HEK293 (cell line): ENCODE results near the gene SUN3.

Experiments
- CTCF ChIA-PET: fragments of 350-600 bp; formaldehyde crosslinking; extraction: SDS; loops from one replicate; lab custom pipeline; 2021; ENCODE audit warnings: antibody characterized with exemption; lab: Yijun Ruan, JAX
- POLR2A ChIA-PET: fragments of 300-600 bp; formaldehyde crosslinking; extraction: SDS; loops from one replicate; lab custom pipeline; 2020; ENCODE audit warnings: antibody characterized with exemption, inconsistent platforms; lab: Yijun Ruan, JAX
- H3K27ac ChIP-seq: fragments of 200-500 bp; sonication (Bioruptor generic); 2 replicates; pipeline ENCODE4 v1.5.1; 2014; ENCODE audit warnings: low read depth, low read length, control low read depth, inconsistent platforms; ENCODE audit errors: extremely low read depth
- H3K36me3 ChIP-seq, 2 experiments: fragments of 200-500 bp in 1 of 2; sonication (Bioruptor generic) in 1 of 2; 1 replicate in 1 of 2; 2 replicates in 1 of 2; pipeline ENCODE4 v1.5.1; 2014 to 2017; ENCODE audit warnings: inconsistent platforms in 2 of 2, low read length in 2 of 2; ENCODE audit not compliant: control insufficient read depth in 2 of 2, insufficient read depth in 1 of 2
- H3K4me1 ChIP-seq: fragments of 200-500 bp; sonication (Bioruptor generic); 2 replicates; pipeline ENCODE4 v1.5.1; 2014; ENCODE audit warnings: mild to moderate bottlenecking, low read length, inconsistent platforms; ENCODE audit not compliant: control insufficient read depth, insufficient read depth
- H3K4me3 ChIP-seq: 2 replicates; pipeline ENCODE4 v1.5.1; 2011; ENCODE audit warnings: low read depth, mild to moderate bottlenecking, control low read depth, low read length, moderate library complexity
- H3K9me3 ChIP-seq: fragments of 200-500 bp; sonication (Bioruptor generic); 2 replicates; pipeline ENCODE4 v1.5.1; 2014; ENCODE audit warnings: low read depth, low read length, inconsistent platforms; ENCODE audit not compliant: control insufficient read depth, insufficient read depth
- CTCF ChIP-seq: fragments of 450-650 bp; formaldehyde crosslinking; IDR thresholded peaks from 2 replicates; pipeline ENCODE4 v1.5.1; 2016; ENCODE audit warnings: missing biosample characterization, missing genetic modification characterization
- GLIS2 ChIP-seq: fragments of 450-650 bp; formaldehyde crosslinking; IDR thresholded peaks from 2 replicates; pipeline ENCODE4 v1.5.1; 2016; ENCODE audit warnings: missing biosample characterization, missing genetic modification characterization
- HIC1 ChIP-seq: fragments of 450-650 bp; formaldehyde crosslinking; IDR thresholded peaks from 2 replicates; pipeline ENCODE4 v1.5.1; 2016; ENCODE audit warnings: missing biosample characterization, missing genetic modification characterization
- INSM2 ChIP-seq: fragments of 450-650 bp; formaldehyde crosslinking; IDR thresholded peaks from 2 replicates; pipeline ENCODE4 v1.5.1; 2016; ENCODE audit warnings: missing biosample characterization, missing genetic modification characterization
- KLF9 ChIP-seq: fragments of 450-650 bp; formaldehyde crosslinking; IDR thresholded peaks from 2 replicates; pipeline ENCODE4 v1.5.1; 2016; ENCODE audit warnings: missing biosample characterization, missing genetic modification characterization, low read depth
- PRDM6 ChIP-seq: fragments of 450-650 bp; formaldehyde crosslinking; IDR thresholded peaks from 2 replicates; pipeline ENCODE4 v1.5.1; 2017; ENCODE audit warnings: missing biosample characterization, missing genetic modification characterization
- REPIN1 ChIP-seq: fragments of 450-650 bp; formaldehyde crosslinking; IDR thresholded peaks from 2 replicates; pipeline ENCODE4 v1.5.1; 2017; ENCODE audit warnings: missing biosample characterization, missing genetic modification characterization, low read depth
- SCRT1 ChIP-seq: fragments of 450-650 bp; formaldehyde crosslinking; IDR thresholded peaks from 2 replicates; pipeline ENCODE4 v1.5.1; 2016; ENCODE audit warnings: missing biosample characterization, missing genetic modification characterization, borderline replicate concordance
- TSHZ1 ChIP-seq: fragments of 450-650 bp; formaldehyde crosslinking; IDR thresholded peaks from 2 replicates; pipeline ENCODE4 v1.5.1; 2016; ENCODE audit warnings: missing biosample characterization, missing genetic modification characterization, borderline replicate concordance
- ZBTB21 ChIP-seq: fragments of 450-650 bp; formaldehyde crosslinking; IDR thresholded peaks from 2 replicates; pipeline ENCODE4 v1.5.1; 2017; ENCODE audit warnings: missing biosample characterization, missing genetic modification characterization
- ZFP41 ChIP-seq: fragments of 450-650 bp; formaldehyde crosslinking; IDR thresholded peaks from 2 replicates; pipeline ENCODE4 v1.5.1; 2016; ENCODE audit warnings: missing biosample characterization, missing genetic modification characterization, borderline replicate concordance
- ZNF133 ChIP-seq: fragments of 450-650 bp; formaldehyde crosslinking; IDR thresholded peaks from 2 replicates; pipeline ENCODE4 v1.5.1; 2016; ENCODE audit warnings: missing biosample characterization, missing genetic modification characterization
- ZNF214 ChIP-seq: fragments of 450-650 bp; formaldehyde crosslinking; IDR thresholded peaks from 2 replicates; pipeline ENCODE4 v1.5.1; 2017; ENCODE audit warnings: missing biosample characterization, mild to moderate bottlenecking, missing genetic modification characterization, borderline replicate concordance
- ZNF239 ChIP-seq: fragments of 450-650 bp; formaldehyde crosslinking; IDR thresholded peaks from 2 replicates; pipeline ENCODE4 v1.5.1; 2016; ENCODE audit warnings: missing biosample characterization, missing genetic modification characterization
- ZNF335 ChIP-seq: fragments of 450-650 bp; formaldehyde crosslinking; conservative IDR thresholded peaks from 2 replicates; pipeline ENCODE4 v1.5.1; 2016; ENCODE audit warnings: missing biosample characterization, missing genetic modification characterization
- ZNF473 ChIP-seq: fragments of 450-650 bp; formaldehyde crosslinking; IDR thresholded peaks from 2 replicates; pipeline ENCODE4 v1.5.1; 2017; ENCODE audit warnings: missing biosample characterization, missing genetic modification characterization
- ZNF610 ChIP-seq: fragments of 450-650 bp; formaldehyde crosslinking; IDR thresholded peaks from 2 replicates; pipeline ENCODE4 v1.5.1; 2016; ENCODE audit warnings: missing biosample characterization, missing genetic modification characterization, borderline replicate concordance
- ZNF677 ChIP-seq: fragments of 450-650 bp; IDR thresholded peaks from 2 replicates; pipeline ENCODE4 v1.5.0; 2018; ENCODE audit warnings: missing biosample characterization, mild to moderate bottlenecking, missing genetic modification characterization, moderate library complexity
- ZNF704 ChIP-seq: fragments of 450-650 bp; formaldehyde crosslinking; IDR thresholded peaks from 2 replicates; pipeline ENCODE4 v1.5.1; 2016; ENCODE audit warnings: missing biosample characterization, missing genetic modification characterization
- ZNF777 ChIP-seq: fragments of 450-650 bp; formaldehyde crosslinking; IDR thresholded peaks from 2 replicates; pipeline ENCODE4 v1.5.1; 2017; ENCODE audit warnings: missing biosample characterization, missing genetic modification characterization, borderline replicate concordance

SUN3 gene

GRCh38 chr7:47970761-47971160 is 58.1 kb downstream of the SUN3 start:
- ChIA-PET POLR2A (no interaction called here), CTCF (interaction anchor here (0.7 to 2.7 kb wide), 8 partner anchors 17 to 750 kb away, joined by 3 to 23 read pairs (median 3); no protein-coding TSS in a partner anchor)
- TF ChIP-seq HIC1 (tag by site-specific recombination) (no peak), PRDM6 (tag by site-specific recombination) (no peak), ZNF133 (tag by site-specific recombination) (no peak), SCRT1 (tag by site-specific recombination) (no peak), GLIS2 (tag by site-specific recombination) (no peak), TSHZ1 (tag by site-specific recombination) (no peak), REPIN1 (tag by site-specific recombination) (no peak), ZNF610 (tag by site-specific recombination) (no peak), ZNF335 (tag by site-specific recombination) (no peak)
- no peaks in the 10 kb centered on the region for H3K4me1 ChIP-seq
- no peak overlapping the region for H3K27ac ChIP-seq
- peaks cover 26 to 72% of the 10 kb centered on the region in 2 experiments for H3K36me3 ChIP-seq
- no peak overlapping the region for H3K4me3 ChIP-seq
- H3K9me3 ChIP-seq = no peaks in the 10 kb centered on the region

GRCh38 chr7:47968847-47969774 is 59.8 kb downstream of the SUN3 start:
- CTCF ChIA-PET = interaction anchor here (0.6 to 2.7 kb wide), 19 partner anchors 9 to 800 kb away, joined by 3 to 23 read pairs (median 3); partner anchors contain the start of gene PKD1L1
- no peak overlapping the region for H3K27ac ChIP-seq
- H3K9me3 ChIP-seq = no peaks in the 10 kb centered on the region
- no peaks in the 10 kb centered on the region for H3K4me1 ChIP-seq
- POLR2A ChIA-PET = interaction anchor here (1.1 kb wide), 1 partner anchor 120 kb away, joined by 7 read pairs; the partner anchor contains the start of gene UPP1
- H3K36me3 ChIP-seq = peaks cover 25 to 75% of the 10 kb centered on the region in 2 experiments
- H3K4me3 ChIP-seq = no peak overlapping the region
- TF ChIP-seq ZNF239 = no peak
- TF ChIP-seq ZNF704 (tag by site-specific recombination) = no peak
- no peak for TF ChIP-seq ZNF777 (tag by site-specific recombination)
- no peak for TF ChIP-seq KLF9 (tag by site-specific recombination)
- TF ChIP-seq ZFP41 (tag by site-specific recombination) = no peak
- peak; percentile 92 for TF ChIP-seq ZNF677 (tag by site-specific recombination)
- no peak for TF ChIP-seq ZNF473 (tag by site-specific recombination)
- no peak for TF ChIP-seq ZNF214
- TF ChIP-seq CTCF (tag by site-specific recombination) = 0 out of 2 replicates have a peak, but pooled peaks have one; percentile 27
- no peak for TF ChIP-seq INSM2 (tag by site-specific recombination)
- TF ChIP-seq ZBTB21 (tag by site-specific recombination) = no peak
